Gastrocnemius medialis (tissue), 4 donors: Measurements from ENCODE around the gene RBMS3. TPM values are rescaled to one million over a fixed set of nuclear protein-coding genes. Genes with fewer than 3 reads are reported as not detected.

Source experiments
- ATAC-seq, 2 donors: fragments of 150-250 bp; one replicate each; pipeline ENCODE4 v1.9.1; 2016
- DNase-seq, 2 donors: peaks; one replicate each; pipeline ENCODE4 v3.0.0-alpha.2; 2019
- H3K27ac ChIP-seq, 4 donors: fragments of 200-600 bp; sonication (generic); 1 replicate in 1 of 4; 2 replicates in 3 of 4; pipeline ENCODE4 v1.5.1; 2016 to 2018; ENCODE audit warnings: mild to moderate bottlenecking in 2 of 4, moderate library complexity in 1 of 4
- H3K27me3 ChIP-seq, 3 donors: fragments of 200-600 bp; sonication (generic) in 2 of 3; 1 replicate in 1 of 3; 2 replicates in 2 of 3; pipeline versions ENCODE4 v1.5.1 to v1.6.0; 2016 to 2019; ENCODE audit warnings: mild to moderate bottlenecking in 1 of 3, moderate library complexity in 1 of 3
- H3K36me3 ChIP-seq, 2 donors: fragments of 200-600 bp; sonication (generic) in 1 of 2; one replicate each; pipeline ENCODE4 v1.5.1; 2017 to 2018
- H3K4me1 ChIP-seq, 2 donors: fragments of 200-600 bp; sonication (generic) in 1 of 2; one replicate each; pipeline ENCODE4 v1.5.1; 2016 to 2017; ENCODE audit warnings: mild to moderate bottlenecking in 2 of 2
- H3K4me3 ChIP-seq, 4 donors: fragments of 200-600 bp; sonication (generic) in 3 of 4; 1 replicate in 1 of 4; 2 replicates in 3 of 4; pipeline ENCODE4 v1.5.1; 2016 to 2019; ENCODE audit warnings: mild to moderate bottlenecking in 2 of 4
- H3K9me3 ChIP-seq, 3 donors: fragments of 200-600 bp; sonication (generic) in 2 of 3; 1 replicate in 1 of 3; 2 replicates in 2 of 3; pipeline ENCODE4 v1.5.1; 2016 to 2019
- POLR2A ChIP-seq, 2 donors: fragments of 450-650 bp; IDR thresholded peaks; one replicate each; pipeline ENCODE4 v1.6.1; 2017; ENCODE audit warnings: antibody characterized with exemption in 2 of 2, mild to moderate bottlenecking in 2 of 2, moderate library complexity in 2 of 2
- in situ Hi-C, 4 donors: fragments of 200-750 bp; cut with MboI; loops; one replicate each; pipeline versions ENCODE4 v1.15.0 to v1.8.0; 2017; ENCODE audit warnings: low sequenced_read_pairs in 4 of 4
- intact Hi-C: fragments of 100-400 bp; cut with DNase I; formaldehyde crosslinking; loops from one replicate; pipeline ENCODE4 v1.15.1; 2023; ENCODE audit warnings: low total_unique reads
- total RNA-seq, 4 donors: library from RNA; depleted of rRNA; stranded (reverse); fragments of >200 nt; gene quantifications; one replicate each; pipeline versions ENCODE4 v1.1.0 to v1.2.3, GENCODE V29; 2016
- TF ChIP-seq, protein P1 (sequence below), 5 experiments: fragments of 450-650 bp in 3 of 5; fragments of 200-600 bp in 2 of 5; sonication (generic) in 2 of 5; IDR thresholded peaks in 4 of 5; conservative IDR thresholded peaks in 1 of 5; 1 replicate in 4 of 5; 2 replicates in 1 of 5; pipeline ENCODE4 v1.5.1; 2016 to 2019; ENCODE audit warnings: antibody characterized with exemption in 5 of 5, mild to moderate bottlenecking in 3 of 5, moderate library complexity in 3 of 5

RBMS3 gene
- total RNA-seq, 4 donors from 2014 or later: 16.1 to 38.8 (median 22.7) TPM

DNA sequence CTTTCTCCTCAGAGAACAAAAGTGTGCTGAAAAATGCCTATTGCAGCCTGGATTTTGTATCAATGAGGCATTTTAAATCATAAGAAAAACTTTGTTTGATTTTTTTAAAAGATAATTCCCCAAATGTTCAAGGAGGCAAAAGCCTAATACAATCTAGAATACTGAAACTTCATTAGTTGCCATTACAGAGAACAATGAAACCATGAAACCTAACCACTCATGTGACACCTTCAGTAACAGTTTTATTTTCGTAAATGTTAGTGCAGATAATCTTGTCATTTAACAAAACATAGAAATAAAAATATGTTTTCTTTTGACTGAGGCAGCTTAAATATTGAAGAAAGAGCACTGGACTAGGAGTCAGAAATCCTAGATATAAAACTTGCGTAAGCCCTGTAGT lies 655.9 kb downstream of the RBMS3 start:
- intact Hi-C loops: no loop called here
- in situ Hi-C loops: no loop called here
- no peak overlapping the region for H3K27ac ChIP-seq

DNA sequence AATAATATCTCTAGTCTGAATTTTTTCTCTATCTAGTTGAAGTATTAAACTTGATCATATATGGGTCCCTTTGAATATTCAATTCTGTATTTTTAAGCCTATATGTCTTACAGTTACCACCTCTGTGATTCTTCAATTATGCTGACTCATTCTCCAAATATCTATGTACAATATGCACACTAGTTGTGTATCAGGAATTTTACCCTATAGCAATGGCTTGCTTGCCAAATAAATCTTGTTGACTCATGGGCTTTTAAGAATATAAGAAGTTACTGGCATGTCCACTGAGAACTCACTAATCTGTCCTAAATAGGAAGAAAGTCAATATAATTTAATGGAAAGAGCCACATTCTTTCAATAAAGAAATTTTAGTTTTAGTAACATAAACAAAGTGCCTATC lies 656.3 kb downstream of the RBMS3 start:
- Histone ChIP-seq H3K27me3 (no peaks in the 10 kb centered on the region), H3K4me1 (peaks cover 2 to 14% of the 10 kb centered on the region in 2 donors), H3K9me3 (no peaks in the 10 kb centered on the region), H3K36me3 (no peaks in the 10 kb centered on the region), H3K4me3 (no peak overlapping the region), H3K27ac (no peak overlapping the region)
- TF ChIP-seq, protein P1, sequence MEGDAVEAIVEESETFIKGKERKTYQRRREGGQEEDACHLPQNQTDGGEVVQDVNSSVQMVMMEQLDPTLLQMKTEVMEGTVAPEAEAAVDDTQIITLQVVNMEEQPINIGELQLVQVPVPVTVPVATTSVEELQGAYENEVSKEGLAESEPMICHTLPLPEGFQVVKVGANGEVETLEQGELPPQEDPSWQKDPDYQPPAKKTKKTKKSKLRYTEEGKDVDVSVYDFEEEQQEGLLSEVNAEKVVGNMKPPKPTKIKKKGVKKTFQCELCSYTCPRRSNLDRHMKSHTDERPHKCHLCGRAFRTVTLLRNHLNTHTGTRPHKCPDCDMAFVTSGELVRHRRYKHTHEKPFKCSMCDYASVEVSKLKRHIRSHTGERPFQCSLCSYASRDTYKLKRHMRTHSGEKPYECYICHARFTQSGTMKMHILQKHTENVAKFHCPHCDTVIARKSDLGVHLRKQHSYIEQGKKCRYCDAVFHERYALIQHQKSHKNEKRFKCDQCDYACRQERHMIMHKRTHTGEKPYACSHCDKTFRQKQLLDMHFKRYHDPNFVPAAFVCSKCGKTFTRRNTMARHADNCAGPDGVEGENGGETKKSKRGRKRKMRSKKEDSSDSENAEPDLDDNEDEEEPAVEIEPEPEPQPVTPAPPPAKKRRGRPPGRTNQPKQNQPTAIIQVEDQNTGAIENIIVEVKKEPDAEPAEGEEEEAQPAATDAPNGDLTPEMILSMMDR (IDR thresholded peaks at IDR 0.05 in 4 of 5, conservative IDR thresholded peaks at IDR 0.05 in 1 of 5): no peak
- TF ChIP-seq POLR2A (IDR thresholded peaks at IDR 0.05): no peak
- ATAC-seq: no peak
- in situ Hi-C loops (no loop called here), intact Hi-C loops (no loop called here)
- no peak for DNase-seq

More for the DNA sequence above, 655.9 kb downstream of the RBMS3 start:
- no peaks in the 10 kb centered on the region for H3K27me3 ChIP-seq
- no peaks in the 10 kb centered on the region for H3K36me3 ChIP-seq
- DNase-seq (no peak), ATAC-seq (no peak)
- H3K9me3 ChIP-seq: no peaks in the 10 kb centered on the region
- H3K4me1 ChIP-seq: peaks cover 2 to 14% of the 10 kb centered on the region in 2 donors
- TF ChIP-seq, protein P1 (IDR thresholded peaks at IDR 0.05 in 4 of 5, conservative IDR thresholded peaks at IDR 0.05 in 1 of 5): no peak
- TF ChIP-seq POLR2A (IDR thresholded peaks at IDR 0.05): no peak
- no peak overlapping the region for H3K4me3 ChIP-seq

- Histone ChIP-seq H3K36me3 (no peaks in the 10 kb centered on the region), H3K27ac (no peak overlapping the region), H3K4me1 (peaks cover 2 to 14% of the 10 kb centered on the region in 2 donors), H3K27me3 (no peaks in the 10 kb centered on the region), H3K9me3 (no peaks in the 10 kb centered on the region), H3K4me3 (no peak overlapping the region)
- DNase-seq: no peak
- intact Hi-C loops: no loop called here
- no peak for ATAC-seq
- TF ChIP-seq, protein P1 (IDR thresholded peaks at IDR 0.05 in 4 of 5, conservative IDR thresholded peaks at IDR 0.05 in 1 of 5): no peak
- no peak for TF ChIP-seq POLR2A (IDR thresholded peaks at IDR 0.05)
- in situ Hi-C loops: no loop called here
These were observed 660.0 kb downstream of the RBMS3 start for GRCh38 chr3:29940759-29941323.

GRCh38 chr3:29942297-29942696 lies 661.4 kb downstream of the RBMS3 start:
- intact Hi-C loops: no loop called here
- H3K4me3 ChIP-seq: no peak overlapping the region
- H3K27me3 ChIP-seq: no peaks in the 10 kb centered on the region
- in situ Hi-C loops: no loop called here
- no peak for TF ChIP-seq POLR2A (IDR thresholded peaks at IDR 0.05)
- TF ChIP-seq, protein P1 (IDR thresholded peaks at IDR 0.05 in 4 of 5, conservative IDR thresholded peaks at IDR 0.05 in 1 of 5): no peak
- H3K4me1 ChIP-seq: peaks cover 2 to 14% of the 10 kb centered on the region in 2 donors
- H3K9me3 ChIP-seq: no peaks in the 10 kb centered on the region
- DNase-seq: no peak
- no peak overlapping the region for H3K27ac ChIP-seq
- ATAC-seq: no peak
- no peaks in the 10 kb centered on the region for H3K36me3 ChIP-seq

- intact Hi-C loops: no loop called here
- Histone ChIP-seq H3K27ac (no peak overlapping the region), H3K9me3 (no peaks in the 10 kb centered on the region), H3K27me3 (no peaks in the 10 kb centered on the region), H3K36me3 (no peaks in the 10 kb centered on the region), H3K4me1 (no peaks in the 10 kb centered on the region), H3K4me3 (no peak overlapping the region)
- ATAC-seq (no peak), DNase-seq (no peak)
- in situ Hi-C loops: no loop called here
- no peak for TF ChIP-seq POLR2A (IDR thresholded peaks at IDR 0.05)
- TF ChIP-seq, protein P1 (IDR thresholded peaks at IDR 0.05 in 4 of 5, conservative IDR thresholded peaks at IDR 0.05 in 1 of 5): no peak
These were observed 668.3 kb downstream of the RBMS3 start for GRCh38 chr3:29949131-29949530.
